Vagina (tissue), 2 donors: ENCODE measurements around the gene UNC93B1. TPM values are rescaled to one million over a fixed set of nuclear protein-coding genes. Genes with fewer than 3 reads are reported as not detected.

Experiments used
- DNase-seq, 2 donors: peaks; one replicate each; pipeline ENCODE4 v3.0.0-alpha.2; 2017; ENCODE audit errors: extremely low spot score in 2 of 2
- H3K27ac ChIP-seq: fragments of 200-600 bp; sonication (generic); one replicate; pipeline ENCODE4 v1.5.1; 2019
- H3K27me3 ChIP-seq: fragments of 200-600 bp; sonication (generic); one replicate; pipeline ENCODE4 v1.5.1; 2019
- H3K36me3 ChIP-seq, 2 donors: fragments of 200-600 bp; sonication (generic); one replicate each; pipeline ENCODE4 v1.5.1; 2017 to 2019
- H3K4me1 ChIP-seq: fragments of 200-600 bp; sonication (generic); one replicate; pipeline ENCODE4 v1.5.1; 2019
- H3K4me3 ChIP-seq, 2 donors: fragments of 200-600 bp; sonication (generic); 1 replicate in 1 of 2; 2 replicates in 1 of 2; pipeline ENCODE4 v1.5.1; 2016 to 2019
- H3K9me3 ChIP-seq: fragments of 200-600 bp; sonication (generic); one replicate; pipeline ENCODE4 v1.5.1; 2019
- POLR2A ChIP-seq, 2 donors: fragments of 450-650 bp; IDR thresholded peaks; one replicate each; pipeline ENCODE4 v1.6.1; 2017; ENCODE audit warnings: antibody characterized with exemption in 2 of 2, mild to moderate bottlenecking in 2 of 2, moderate library complexity in 2 of 2
- POLR2AphosphoS5 ChIP-seq, 2 donors: sonication (generic); formaldehyde crosslinking; IDR thresholded peaks; one replicate each; pipeline ENCODE4 v1.9.0; 2017; ENCODE audit warnings: antibody characterized with exemption in 2 of 2, mild to moderate bottlenecking in 2 of 2, low read depth in 1 of 2; ENCODE audit not compliant: insufficient read depth in 1 of 2
- intact Hi-C: fragments of 100-400 bp; cut with DNase I; formaldehyde crosslinking; loops from one replicate; pipeline ENCODE4 v1.15.1; 2023
- total RNA-seq: library from RNA; depleted of rRNA; stranded (reverse); fragments of >200 nt; gene quantifications from one replicate; pipeline ENCODE4 v1.2.3, GENCODE V29; 2016
- TF ChIP-seq, protein P1 (sequence below), 3 experiments: fragments of 450-650 bp in 2 of 3; fragments of 200-600 bp in 1 of 3; sonication (generic) in 1 of 3; IDR thresholded peaks; one replicate each; pipeline ENCODE4 v1.5.1; 2017 to 2019; ENCODE audit warnings: antibody characterized with exemption in 3 of 3, mild to moderate bottlenecking in 2 of 3, moderate library complexity in 2 of 3

The UNC93B1 gene
- total RNA-seq, 1 donor from 2014 or later: 30.4 TPM

DNA sequence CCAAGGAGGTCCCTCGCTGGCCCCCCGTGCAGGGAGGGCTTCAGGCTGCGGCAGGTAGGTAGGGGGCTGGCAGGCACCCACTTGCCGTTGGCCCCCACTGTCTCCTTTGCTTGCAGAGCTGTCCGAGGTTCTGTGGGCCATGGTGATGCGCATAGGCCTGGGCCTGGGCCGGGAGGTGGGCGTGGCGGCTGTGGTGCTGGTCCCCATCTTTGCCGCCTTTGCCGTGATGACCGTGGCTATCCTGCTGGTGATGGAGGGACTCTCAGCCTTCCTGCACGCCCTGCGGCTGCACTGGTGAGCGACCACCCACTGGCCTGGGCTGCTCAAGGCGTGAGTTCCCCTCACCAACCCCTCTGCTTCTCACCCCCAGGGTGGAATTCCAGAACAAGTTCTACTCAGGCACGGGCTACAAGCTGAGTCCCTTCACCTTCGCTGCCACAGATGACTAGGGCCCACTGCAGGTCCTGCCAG lies 46.5 kb upstream of the UNC93B1 start:
- intact Hi-C loops: no loop called here
- Histone ChIP-seq H3K9me3 (no peaks in the 10 kb centered on the region), H3K36me3 (peaks cover 0 to 21% of the 10 kb centered on the region in 2 donors)

GRCh38 chr11:68049509-68050370 lies 45.8 kb upstream of the UNC93B1 start:
- intact Hi-C loops: no loop called here
- peaks cover 0 to 25% of the 10 kb centered on the region in 2 donors for H3K36me3 ChIP-seq

More for the DNA sequence above, 46.5 kb upstream of the UNC93B1 start:
- TF ChIP-seq POLR2A (IDR thresholded peaks at IDR 0.05) (no peak), POLR2AphosphoS5 (IDR thresholded peaks at IDR 0.05; ENCODE audit: insufficient read depth in 1 of 2, low read depth in 1 of 2) (no peak)
- TF ChIP-seq, protein P1, sequence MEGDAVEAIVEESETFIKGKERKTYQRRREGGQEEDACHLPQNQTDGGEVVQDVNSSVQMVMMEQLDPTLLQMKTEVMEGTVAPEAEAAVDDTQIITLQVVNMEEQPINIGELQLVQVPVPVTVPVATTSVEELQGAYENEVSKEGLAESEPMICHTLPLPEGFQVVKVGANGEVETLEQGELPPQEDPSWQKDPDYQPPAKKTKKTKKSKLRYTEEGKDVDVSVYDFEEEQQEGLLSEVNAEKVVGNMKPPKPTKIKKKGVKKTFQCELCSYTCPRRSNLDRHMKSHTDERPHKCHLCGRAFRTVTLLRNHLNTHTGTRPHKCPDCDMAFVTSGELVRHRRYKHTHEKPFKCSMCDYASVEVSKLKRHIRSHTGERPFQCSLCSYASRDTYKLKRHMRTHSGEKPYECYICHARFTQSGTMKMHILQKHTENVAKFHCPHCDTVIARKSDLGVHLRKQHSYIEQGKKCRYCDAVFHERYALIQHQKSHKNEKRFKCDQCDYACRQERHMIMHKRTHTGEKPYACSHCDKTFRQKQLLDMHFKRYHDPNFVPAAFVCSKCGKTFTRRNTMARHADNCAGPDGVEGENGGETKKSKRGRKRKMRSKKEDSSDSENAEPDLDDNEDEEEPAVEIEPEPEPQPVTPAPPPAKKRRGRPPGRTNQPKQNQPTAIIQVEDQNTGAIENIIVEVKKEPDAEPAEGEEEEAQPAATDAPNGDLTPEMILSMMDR (IDR thresholded peaks at IDR 0.05): no peak
- no peak overlapping the region for H3K4me3 ChIP-seq
- H3K27me3 ChIP-seq: no peaks in the 10 kb centered on the region
- no peaks in the 10 kb centered on the region for H3K4me1 ChIP-seq
- no peak for DNase-seq
- no peak overlapping the region for H3K27ac ChIP-seq

DNA sequence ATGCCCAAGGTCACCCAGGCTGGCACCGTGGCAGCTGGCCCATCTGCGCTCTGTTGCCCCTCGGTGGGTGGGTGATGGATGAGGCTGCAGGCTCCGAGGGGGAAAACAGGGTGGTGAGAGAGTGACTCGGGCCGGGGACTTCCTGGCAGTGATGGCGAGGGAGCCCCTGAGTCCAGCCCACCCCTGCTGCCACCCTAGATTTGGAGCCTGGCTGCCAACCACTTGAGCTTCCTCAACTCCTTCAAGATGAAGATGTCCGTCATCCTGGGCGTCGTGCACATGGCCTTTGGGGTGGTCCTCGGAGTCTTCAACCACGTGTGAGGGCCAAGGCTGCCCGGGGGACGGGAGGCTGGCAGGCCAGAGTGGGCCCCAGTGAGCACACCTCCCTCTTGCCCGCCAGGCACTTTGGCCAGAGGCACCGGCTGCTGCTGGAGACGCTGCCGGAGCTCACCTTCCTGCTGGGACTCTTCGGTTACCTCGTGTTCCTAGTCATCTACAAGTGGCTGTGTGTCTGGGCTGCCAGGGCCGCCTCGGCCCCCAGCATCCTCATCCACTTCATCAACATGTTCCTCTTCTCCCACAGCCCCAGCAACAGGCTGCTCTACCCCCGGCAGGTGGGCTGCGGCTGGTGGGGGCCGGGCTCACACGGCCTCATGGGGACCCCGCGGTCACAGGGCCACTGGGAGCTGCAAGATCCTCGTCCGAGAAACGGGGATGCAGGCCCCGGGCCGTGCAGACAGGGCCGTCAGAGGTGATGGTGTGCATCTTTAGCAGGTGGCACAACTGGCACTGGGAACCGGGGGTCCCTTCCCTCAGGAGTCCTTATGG lies 45.0 kb upstream of the UNC93B1 start:
- Histone ChIP-seq H3K9me3 (no peaks in the 10 kb centered on the region), H3K4me1 (peaks cover 9% of the 10 kb centered on the region), H3K4me3 (no peak overlapping the region), H3K27me3 (no peaks in the 10 kb centered on the region), H3K27ac (no peak overlapping the region), H3K36me3 (peaks cover 0 to 28% of the 10 kb centered on the region in 2 donors)
- TF ChIP-seq, protein P1 (IDR thresholded peaks at IDR 0.05): no peak
- TF ChIP-seq POLR2AphosphoS5 (IDR thresholded peaks at IDR 0.05; ENCODE audit: insufficient read depth in 1 of 2, low read depth in 1 of 2) (no peak), POLR2A (IDR thresholded peaks at IDR 0.05) (no peak)
- intact Hi-C loops: no loop called here
- no peak for DNase-seq

More at GRCh38 chr11:68049509-68050370, 45.8 kb upstream of the UNC93B1 start:
- no peaks in the 10 kb centered on the region for H3K9me3 ChIP-seq
- H3K27me3 ChIP-seq: no peaks in the 10 kb centered on the region
- no peak overlapping the region for H3K27ac ChIP-seq
- no peak overlapping the region for H3K4me3 ChIP-seq
- DNase-seq: no peak
- H3K4me1 ChIP-seq: peaks cover under 1% of the 10 kb centered on the region
- TF ChIP-seq POLR2A (IDR thresholded peaks at IDR 0.05) (no peak), POLR2AphosphoS5 (IDR thresholded peaks at IDR 0.05; ENCODE audit: insufficient read depth in 1 of 2, low read depth in 1 of 2) (no peak)
- TF ChIP-seq, protein P1 (IDR thresholded peaks at IDR 0.05): no peak

GRCh38 chr11:68047437-68048290 lies 43.8 kb upstream of the UNC93B1 start:
- Histone ChIP-seq H3K27ac (no peak overlapping the region), H3K4me3 (no peak overlapping the region), H3K4me1 (peaks cover 20% of the 10 kb centered on the region), H3K36me3 (peaks cover 0 to 28% of the 10 kb centered on the region in 2 donors), H3K27me3 (no peaks in the 10 kb centered on the region), H3K9me3 (no peaks in the 10 kb centered on the region)
- intact Hi-C loops: no loop called here
- TF ChIP-seq, protein P1 (IDR thresholded peaks at IDR 0.05): no peak
- TF ChIP-seq POLR2AphosphoS5 (IDR thresholded peaks at IDR 0.05; ENCODE audit: insufficient read depth in 1 of 2, low read depth in 1 of 2): no peak
- no peak for TF ChIP-seq POLR2A (IDR thresholded peaks at IDR 0.05)
- no peak for DNase-seq
